ENCODE data around the gene FAM24B.
"Not testable (repeated sequence)": the region's sequence is repeated elsewhere in the genome, so short reads cannot be mapped to it uniquely, and the experiment has no call there.

The FAM24B gene

GRCh38 chr10:122864194-122864592, 15.2 kb downstream of the FAM24B start:
- H3K4me3 ChIP-seq (ENCODE audit: low read depth, low read length), result no peak overlapping the region

DNA sequence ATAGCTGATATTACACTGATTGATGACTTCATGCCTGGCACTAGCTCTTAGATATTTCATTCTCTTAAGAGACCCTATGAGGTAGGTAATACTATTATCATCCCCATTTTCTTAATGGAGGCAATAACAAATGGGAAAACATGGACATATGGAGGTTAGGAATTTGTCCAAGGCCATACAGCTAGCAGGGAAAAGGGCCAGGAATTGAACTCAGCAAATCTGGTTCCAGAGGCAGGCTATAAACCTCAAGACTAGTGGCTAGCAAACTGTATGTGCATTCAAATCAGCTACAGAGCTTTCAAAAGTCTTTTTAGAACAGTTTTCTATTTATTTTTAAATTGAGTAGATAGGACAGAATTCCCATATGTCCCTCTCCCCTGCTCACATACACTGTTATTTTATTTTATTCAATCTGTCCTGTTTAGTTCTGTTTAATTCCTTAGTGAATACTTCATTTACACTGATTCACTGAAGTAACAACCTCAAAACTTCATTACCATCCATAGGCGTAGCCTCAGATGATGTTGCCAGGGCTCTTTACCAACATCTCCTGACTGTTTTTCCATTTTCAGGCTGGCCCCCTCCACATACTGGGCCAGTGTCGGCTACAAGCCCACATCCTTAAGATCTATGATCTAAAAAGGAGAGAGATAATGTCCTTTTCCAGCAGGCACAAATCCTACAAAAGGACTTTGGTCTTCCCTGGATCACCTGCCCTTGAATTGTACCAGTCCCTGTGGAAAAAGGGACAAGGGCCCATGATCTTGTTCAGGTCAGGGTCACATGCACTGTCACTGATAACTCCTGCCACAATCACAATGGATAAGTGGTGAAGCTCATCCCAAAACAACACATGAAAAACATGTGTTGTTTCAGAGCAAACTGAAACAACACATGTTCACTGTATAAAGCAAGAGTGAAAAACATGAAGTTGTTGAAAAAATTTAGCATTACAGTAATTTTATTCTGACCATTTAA, 15.9 kb downstream of the FAM24B start:
- TF ChIP-seq, protein P1, sequence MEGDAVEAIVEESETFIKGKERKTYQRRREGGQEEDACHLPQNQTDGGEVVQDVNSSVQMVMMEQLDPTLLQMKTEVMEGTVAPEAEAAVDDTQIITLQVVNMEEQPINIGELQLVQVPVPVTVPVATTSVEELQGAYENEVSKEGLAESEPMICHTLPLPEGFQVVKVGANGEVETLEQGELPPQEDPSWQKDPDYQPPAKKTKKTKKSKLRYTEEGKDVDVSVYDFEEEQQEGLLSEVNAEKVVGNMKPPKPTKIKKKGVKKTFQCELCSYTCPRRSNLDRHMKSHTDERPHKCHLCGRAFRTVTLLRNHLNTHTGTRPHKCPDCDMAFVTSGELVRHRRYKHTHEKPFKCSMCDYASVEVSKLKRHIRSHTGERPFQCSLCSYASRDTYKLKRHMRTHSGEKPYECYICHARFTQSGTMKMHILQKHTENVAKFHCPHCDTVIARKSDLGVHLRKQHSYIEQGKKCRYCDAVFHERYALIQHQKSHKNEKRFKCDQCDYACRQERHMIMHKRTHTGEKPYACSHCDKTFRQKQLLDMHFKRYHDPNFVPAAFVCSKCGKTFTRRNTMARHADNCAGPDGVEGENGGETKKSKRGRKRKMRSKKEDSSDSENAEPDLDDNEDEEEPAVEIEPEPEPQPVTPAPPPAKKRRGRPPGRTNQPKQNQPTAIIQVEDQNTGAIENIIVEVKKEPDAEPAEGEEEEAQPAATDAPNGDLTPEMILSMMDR (IDR thresholded peaks at IDR 0.05; ENCODE audit: low read depth, low read length), result no peak
- H3K4me3 ChIP-seq (ENCODE audit: low read depth, low read length), result no peak overlapping the region

More at GRCh38 chr10:122864194-122864592, 15.2 kb downstream of the FAM24B start:
- TF ChIP-seq, protein P1 (IDR thresholded peaks at IDR 0.05; ENCODE audit: low read depth, low read length), result no peak

DNA sequence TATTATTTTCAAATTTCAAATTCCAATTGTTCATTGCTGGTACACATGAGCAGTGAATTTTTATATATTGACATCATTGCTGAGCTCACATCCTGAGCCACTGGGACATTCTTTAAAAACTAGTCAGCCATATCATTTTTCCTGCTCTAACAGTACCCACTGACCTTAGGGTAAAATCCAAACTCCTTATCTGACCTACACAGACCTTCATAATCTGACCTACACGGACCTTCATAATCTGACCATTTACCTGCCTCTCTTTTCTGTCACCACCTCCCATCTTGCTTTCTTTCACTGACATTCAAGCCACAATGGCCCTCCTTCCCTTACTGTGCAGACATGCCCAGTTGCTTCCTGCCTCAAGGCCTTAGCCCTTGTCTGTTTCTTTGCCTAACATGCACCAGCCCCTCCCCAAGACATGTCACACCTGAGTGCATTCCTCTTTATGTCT, 17.6 kb downstream of the FAM24B start:
- H3K4me3 ChIP-seq (ENCODE audit: low read depth, low read length), result no peak overlapping the region
- TF ChIP-seq, protein P1 (IDR thresholded peaks at IDR 0.05; ENCODE audit: low read depth, low read length), result no peak

DNA sequence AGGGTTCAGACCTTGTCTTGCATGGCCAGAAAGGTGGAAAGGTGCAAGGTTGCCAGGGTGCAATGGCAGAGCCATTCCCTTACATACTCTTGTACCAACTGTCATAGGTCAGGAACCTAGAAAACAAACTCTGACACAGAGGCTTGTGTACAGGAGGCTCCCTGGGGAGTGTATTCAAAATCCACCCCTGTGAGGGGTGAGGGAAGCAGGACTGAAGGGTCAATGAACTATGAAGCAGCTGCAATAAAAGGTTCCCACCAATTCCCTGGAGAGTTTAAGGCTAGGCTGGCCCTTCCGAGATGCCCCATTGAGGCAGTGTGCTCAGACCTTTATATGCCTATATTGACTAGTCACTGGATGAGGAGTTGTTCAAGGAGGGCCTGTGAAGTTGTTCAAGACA, 19.9 kb downstream of the FAM24B start:
- TF ChIP-seq, protein P1 (IDR thresholded peaks at IDR 0.05; ENCODE audit: low read depth, low read length), result no peak
- no peak overlapping the region for H3K4me3 ChIP-seq (ENCODE audit: low read depth, low read length)

DNA sequence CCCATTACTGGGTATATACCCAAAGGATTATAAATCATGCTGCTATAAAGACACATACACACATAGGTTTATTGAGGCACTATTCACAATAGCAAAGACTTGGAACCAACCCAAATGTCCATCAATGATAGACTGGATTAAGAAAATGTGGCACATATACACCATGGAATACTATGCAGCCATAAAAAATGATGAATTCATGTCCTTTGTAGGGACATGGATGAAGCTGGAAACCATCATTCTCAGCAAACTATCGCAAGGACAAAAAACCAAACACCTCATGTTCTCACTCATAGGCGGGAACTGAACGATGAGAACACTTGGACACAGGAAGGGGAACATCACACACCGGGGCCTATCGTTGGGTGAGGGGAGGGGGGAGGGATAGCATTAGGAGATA, 21.3 kb downstream of the FAM24B start:
- H3K4me3 ChIP-seq (ENCODE audit: low read depth, low read length), result not testable (repeated sequence)

GRCh38 chr10:122856902-122857301, 22.5 kb downstream of the FAM24B start:
- TF ChIP-seq, protein P1 (IDR thresholded peaks at IDR 0.05; ENCODE audit: low read depth, low read length), result no peak
- H3K4me3 ChIP-seq (ENCODE audit: low read depth, low read length), result no peak overlapping the region

GRCh38 chr10:122855745-122856144, 23.6 kb downstream of the FAM24B start:
- no peak overlapping the region for H3K4me3 ChIP-seq (ENCODE audit: low read depth, low read length)
- TF ChIP-seq, protein P1 (IDR thresholded peaks at IDR 0.05; ENCODE audit: low read depth, low read length), result no peak

All from WI38 (cell line).